ENCODE data around the gene ABL1. TPM values are rescaled to one million over a fixed set of nuclear protein-coding genes. Genes with fewer than 3 reads are reported as not detected.

Gene ABL1
- polyA plus RNA-seq, 1 experiment: 30.4 TPM

- H3K36me3 ChIP-seq (ENCODE audit: control insufficient read depth, insufficient read depth, low read length): peaks cover 25% of the 10 kb centered on the region
- no peaks in the 10 kb centered on the region for H3K27me3 ChIP-seq (ENCODE audit: control insufficient read depth, insufficient read depth, low read length)
- no peak for DNase-seq (ENCODE audit: low read depth)
- no peak for TF ChIP-seq CTCF (IDR thresholded peaks at IDR 0.05; ENCODE audit: insufficient read depth, low read depth, low read length)
- CTCF ChIA-PET: interaction anchor here (0.6 to 10.9 kb wide), 14 partner anchors 12 to 314 kb away, joined by 3 to 251 read pairs (median 18); no protein-coding TSS in a partner anchor
- POLR2A ChIA-PET: no interaction called here
- no peak overlapping the region for H3K4me3 ChIP-seq (ENCODE audit: low read depth, low read length)
Observed at GRCh38 chr9:130867556-130867955, 32.5 kb downstream of the ABL1 start.

- no peak for DNase-seq (ENCODE audit: low read depth)
- no peaks in the 10 kb centered on the region for H3K27me3 ChIP-seq (ENCODE audit: control insufficient read depth, insufficient read depth, low read length)
- ChIA-PET CTCF (interaction anchor here (2.3 to 10.9 kb wide), 6 partner anchors 18 to 178 kb away, joined by 17 to 251 read pairs (median 30); no protein-coding TSS in a partner anchor), POLR2A (no interaction called here)
- TF ChIP-seq CTCF (IDR thresholded peaks at IDR 0.05; ENCODE audit: insufficient read depth, low read depth, low read length): no peak
- peaks cover 27% of the 10 kb centered on the region for H3K36me3 ChIP-seq (ENCODE audit: control insufficient read depth, insufficient read depth, low read length)
- no peak overlapping the region for H3K4me3 ChIP-seq (ENCODE audit: low read depth, low read length)
Observed at GRCh38 chr9:130868230-130868629, 33.2 kb downstream of the ABL1 start.

- peaks cover 33% of the 10 kb centered on the region for H3K36me3 ChIP-seq (ENCODE audit: control insufficient read depth, insufficient read depth, low read length)
- POLR2A ChIA-PET: no interaction called here
- DNase-seq (ENCODE audit: low read depth): no peak
- no peak for TF ChIP-seq CTCF (IDR thresholded peaks at IDR 0.05; ENCODE audit: insufficient read depth, low read depth, low read length)
- no peaks in the 10 kb centered on the region for H3K27me3 ChIP-seq (ENCODE audit: control insufficient read depth, insufficient read depth, low read length)
- CTCF ChIA-PET: interaction anchor here (0.7 to 10.9 kb wide), 32 partner anchors 11 to 189 kb away, joined by 3 to 251 read pairs (median 4); partner anchors contain the start of gene FIBCD1
- no peak overlapping the region for H3K4me3 ChIP-seq (ENCODE audit: low read depth, low read length)
Observed at GRCh38 chr9:130869250-130869649, 34.2 kb downstream of the ABL1 start.

- POLR2A ChIA-PET: no interaction called here
- TF ChIP-seq CTCF (IDR thresholded peaks at IDR 0.05; ENCODE audit: insufficient read depth, low read depth, low read length): no peak
- H3K27me3 ChIP-seq (ENCODE audit: control insufficient read depth, insufficient read depth, low read length): no peaks in the 10 kb centered on the region
- no peak for DNase-seq (ENCODE audit: low read depth)
- peaks cover 34% of the 10 kb centered on the region for H3K36me3 ChIP-seq (ENCODE audit: control insufficient read depth, insufficient read depth, low read length)
- H3K4me3 ChIP-seq (ENCODE audit: low read depth, low read length): no peak overlapping the region
- CTCF ChIA-PET: interaction anchor here (0.8 to 10.9 kb wide), 27 partner anchors 9 to 182 kb away, joined by 3 to 251 read pairs (median 4); partner anchors contain the start of gene FIBCD1
Observed at GRCh38 chr9:130870491-130871381, 35.7 kb downstream of the ABL1 start.

- H3K27me3 ChIP-seq (ENCODE audit: control insufficient read depth, insufficient read depth, low read length): no peaks in the 10 kb centered on the region
- CTCF ChIA-PET: interaction anchor here (0.8 to 3.3 kb wide), 6 partner anchors 11 to 174 kb away, joined by 3 to 27 read pairs (median 4); no protein-coding TSS in a partner anchor
- no peak for DNase-seq (ENCODE audit: low read depth)
- H3K36me3 ChIP-seq (ENCODE audit: control insufficient read depth, insufficient read depth, low read length): peaks cover 34% of the 10 kb centered on the region
- POLR2A ChIA-PET: no interaction called here
- no peak for TF ChIP-seq CTCF (IDR thresholded peaks at IDR 0.05; ENCODE audit: insufficient read depth, low read depth, low read length)
- H3K4me3 ChIP-seq (ENCODE audit: low read depth, low read length): no peak overlapping the region
Observed at GRCh38 chr9:130871395-130872062, 36.5 kb downstream of the ABL1 start.

All from BJ (cell line).